Vagina (tissue), 2 donors: Measurements from ENCODE around the gene UGT1A6.

ENCODE experiments used
- POLR2AphosphoS5 ChIP-seq, 2 donors: sonication (generic); formaldehyde crosslinking; IDR thresholded peaks; one replicate each; pipeline ENCODE4 v1.9.0; 2017; ENCODE audit warnings: antibody characterized with exemption in 2 of 2, mild to moderate bottlenecking in 2 of 2, low read depth in 1 of 2; ENCODE audit not compliant: insufficient read depth in 1 of 2
- TF ChIP-seq, protein P1 (sequence below), 3 experiments: fragments of 450-650 bp in 2 of 3; fragments of 200-600 bp in 1 of 3; sonication (generic) in 1 of 3; IDR thresholded peaks; one replicate each; pipeline ENCODE4 v1.5.1; 2017 to 2019; ENCODE audit warnings: antibody characterized with exemption in 3 of 3, mild to moderate bottlenecking in 2 of 3, moderate library complexity in 2 of 3

DNA sequence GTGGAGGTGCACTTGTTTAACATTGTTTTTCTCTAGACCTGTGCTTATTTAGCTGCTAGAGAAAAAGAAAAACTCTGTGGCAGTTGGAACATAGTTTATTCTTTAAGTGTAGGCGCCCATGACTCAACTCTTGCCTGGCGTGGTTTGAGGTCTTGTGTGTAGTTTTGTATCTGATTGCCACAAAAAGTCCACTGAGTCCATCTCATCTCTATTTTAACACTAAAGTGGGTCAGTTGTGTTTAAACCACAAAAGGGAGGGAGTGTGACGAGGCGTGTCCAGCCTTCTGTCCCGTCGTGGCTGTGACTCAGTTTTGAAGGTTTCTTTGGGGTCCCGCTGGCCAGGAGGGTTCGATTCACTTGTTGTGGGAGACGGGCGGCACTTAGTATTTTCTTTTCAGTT, 36.2 kb upstream of the UGT1A6 start:
- TF ChIP-seq, protein P1, sequence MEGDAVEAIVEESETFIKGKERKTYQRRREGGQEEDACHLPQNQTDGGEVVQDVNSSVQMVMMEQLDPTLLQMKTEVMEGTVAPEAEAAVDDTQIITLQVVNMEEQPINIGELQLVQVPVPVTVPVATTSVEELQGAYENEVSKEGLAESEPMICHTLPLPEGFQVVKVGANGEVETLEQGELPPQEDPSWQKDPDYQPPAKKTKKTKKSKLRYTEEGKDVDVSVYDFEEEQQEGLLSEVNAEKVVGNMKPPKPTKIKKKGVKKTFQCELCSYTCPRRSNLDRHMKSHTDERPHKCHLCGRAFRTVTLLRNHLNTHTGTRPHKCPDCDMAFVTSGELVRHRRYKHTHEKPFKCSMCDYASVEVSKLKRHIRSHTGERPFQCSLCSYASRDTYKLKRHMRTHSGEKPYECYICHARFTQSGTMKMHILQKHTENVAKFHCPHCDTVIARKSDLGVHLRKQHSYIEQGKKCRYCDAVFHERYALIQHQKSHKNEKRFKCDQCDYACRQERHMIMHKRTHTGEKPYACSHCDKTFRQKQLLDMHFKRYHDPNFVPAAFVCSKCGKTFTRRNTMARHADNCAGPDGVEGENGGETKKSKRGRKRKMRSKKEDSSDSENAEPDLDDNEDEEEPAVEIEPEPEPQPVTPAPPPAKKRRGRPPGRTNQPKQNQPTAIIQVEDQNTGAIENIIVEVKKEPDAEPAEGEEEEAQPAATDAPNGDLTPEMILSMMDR (IDR thresholded peaks at IDR 0.05), result no peak
- no peak for TF ChIP-seq POLR2AphosphoS5 (IDR thresholded peaks at IDR 0.05; ENCODE audit: insufficient read depth in 1 of 2, low read depth in 1 of 2)
